Osteoblast (primary cell): ENCODE results near the gene LRIT3. TPM values are rescaled to one million over a fixed set of nuclear protein-coding genes. Genes with fewer than 3 reads are reported as not detected.

Experiments
- DNase-seq: peaks from one replicate; pipeline ENCODE4 v3.0.0; 2011; ENCODE audit warnings: low spot score, mixed read lengths; ENCODE audit not compliant: insufficient read length; ENCODE audit errors: missing footprints
- H2AFZ ChIP-seq: 2 replicates; pipeline ENCODE4 v1.6.0; 2011; ENCODE audit warnings: mild to moderate bottlenecking, low read length
- H3K27ac ChIP-seq: 2 replicates; pipeline ENCODE4 v1.5.1; 2011; ENCODE audit warnings: mild to moderate bottlenecking, low read depth, low read length, moderate library complexity
- H3K27me3 ChIP-seq: 2 replicates; pipeline ENCODE4 v1.6.0; 2012; ENCODE audit warnings: mild to moderate bottlenecking, control low read depth, inconsistent platforms, low read length, moderate library complexity; ENCODE audit not compliant: insufficient read depth
- H3K36me3 ChIP-seq: 2 replicates; pipeline ENCODE4 v1.5.1; 2011; ENCODE audit warnings: mild to moderate bottlenecking, low read length, control low read depth, moderate library complexity; ENCODE audit not compliant: insufficient read depth
- H3K4me1 ChIP-seq: 2 replicates; pipeline ENCODE4 v1.5.1; 2011; ENCODE audit warnings: mild to moderate bottlenecking, low read length, control low read depth, moderate library complexity; ENCODE audit not compliant: insufficient read depth
- H3K4me2 ChIP-seq: 2 replicates; pipeline ENCODE4 v1.6.0; 2011; ENCODE audit warnings: mild to moderate bottlenecking, low read length; ENCODE audit not compliant: insufficient read depth
- H3K4me3 ChIP-seq: fragments of 200-600 bp; sonication (generic); 3 replicates; pipeline ENCODE4 v1.5.1; 2012; ENCODE audit warnings: mild to moderate bottlenecking, low read length, inconsistent platforms; ENCODE audit not compliant: insufficient read depth
- H3K79me2 ChIP-seq: 2 replicates; pipeline ENCODE4 v1.6.0; 2012; ENCODE audit warnings: mild to moderate bottlenecking, low read length, control low read depth, inconsistent platforms; ENCODE audit not compliant: insufficient read depth
- H3K9me3 ChIP-seq: 2 replicates; pipeline ENCODE4 v1.5.1; 2011; ENCODE audit warnings: low read depth, low read length, control low read depth
- H4K20me1 ChIP-seq: 2 replicates; pipeline ENCODE4 v1.6.0; 2012; ENCODE audit warnings: mild to moderate bottlenecking, low read length, control low read depth; ENCODE audit not compliant: insufficient read depth
- total RNA-seq: library from RNA; depleted of rRNA; stranded (reverse); fragments of >200 nt; gene quantifications from 2 replicates; pipeline ENCODE4 v1.2.3, GENCODE V29; 2012
- TF ChIP-seq, protein P1 (sequence below): IDR thresholded peaks from 2 replicates; pipeline ENCODE4 v1.5.1; 2011; ENCODE audit warnings: mild to moderate bottlenecking, low read depth, low read length, moderate library complexity; ENCODE audit errors: extremely low read depth

The LRIT3 gene
- total RNA-seq, 1 donor = under 0.01 TPM

DNA sequence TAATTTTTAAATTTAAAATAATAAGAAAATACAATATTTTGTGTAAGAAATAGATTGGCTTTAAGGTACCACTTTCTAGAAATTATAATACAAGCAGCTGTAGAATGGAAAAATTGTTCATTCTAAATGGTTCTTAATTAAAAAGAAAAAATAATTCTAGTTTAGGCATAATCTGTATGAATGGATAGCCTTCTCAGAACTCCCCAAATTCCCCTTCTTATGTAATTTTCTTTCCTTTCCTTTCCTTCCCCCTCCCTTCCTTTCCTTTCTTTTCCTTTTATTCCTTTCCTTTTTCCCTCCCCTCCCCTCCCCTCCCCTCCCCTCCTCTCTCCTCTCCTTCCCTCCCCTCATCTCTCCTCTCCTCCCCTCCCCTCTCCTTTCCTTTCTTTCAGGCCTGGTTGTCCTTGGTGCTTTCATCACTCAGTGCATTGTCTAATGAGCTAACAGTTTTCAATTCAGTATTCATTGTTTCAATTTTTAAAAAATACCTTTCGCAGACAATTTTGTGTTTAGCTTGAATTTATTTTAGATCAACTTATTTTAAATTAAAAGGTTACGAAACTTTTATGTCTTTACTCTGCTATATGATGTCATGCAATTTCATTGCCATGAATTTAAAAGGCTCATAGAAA is 28.8 kb downstream of the LRIT3 start:
- no peaks in the 10 kb centered on the region for H4K20me1 ChIP-seq
- H3K9me3 ChIP-seq = no peaks in the 10 kb centered on the region
- no peak overlapping the region for H3K4me3 ChIP-seq
- H3K27me3 ChIP-seq = no peaks in the 10 kb centered on the region
- no peaks in the 10 kb centered on the region for H3K36me3 ChIP-seq
- DNase-seq = no peak
- no peak overlapping the region for H3K27ac ChIP-seq
- no peaks in the 10 kb centered on the region for H3K79me2 ChIP-seq
- TF ChIP-seq, protein P1, sequence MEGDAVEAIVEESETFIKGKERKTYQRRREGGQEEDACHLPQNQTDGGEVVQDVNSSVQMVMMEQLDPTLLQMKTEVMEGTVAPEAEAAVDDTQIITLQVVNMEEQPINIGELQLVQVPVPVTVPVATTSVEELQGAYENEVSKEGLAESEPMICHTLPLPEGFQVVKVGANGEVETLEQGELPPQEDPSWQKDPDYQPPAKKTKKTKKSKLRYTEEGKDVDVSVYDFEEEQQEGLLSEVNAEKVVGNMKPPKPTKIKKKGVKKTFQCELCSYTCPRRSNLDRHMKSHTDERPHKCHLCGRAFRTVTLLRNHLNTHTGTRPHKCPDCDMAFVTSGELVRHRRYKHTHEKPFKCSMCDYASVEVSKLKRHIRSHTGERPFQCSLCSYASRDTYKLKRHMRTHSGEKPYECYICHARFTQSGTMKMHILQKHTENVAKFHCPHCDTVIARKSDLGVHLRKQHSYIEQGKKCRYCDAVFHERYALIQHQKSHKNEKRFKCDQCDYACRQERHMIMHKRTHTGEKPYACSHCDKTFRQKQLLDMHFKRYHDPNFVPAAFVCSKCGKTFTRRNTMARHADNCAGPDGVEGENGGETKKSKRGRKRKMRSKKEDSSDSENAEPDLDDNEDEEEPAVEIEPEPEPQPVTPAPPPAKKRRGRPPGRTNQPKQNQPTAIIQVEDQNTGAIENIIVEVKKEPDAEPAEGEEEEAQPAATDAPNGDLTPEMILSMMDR = no peak
- H3K4me2 ChIP-seq = no peak overlapping the region
- H3K4me1 ChIP-seq = no peaks in the 10 kb centered on the region
- H2AFZ ChIP-seq = no peak overlapping the region

DNA sequence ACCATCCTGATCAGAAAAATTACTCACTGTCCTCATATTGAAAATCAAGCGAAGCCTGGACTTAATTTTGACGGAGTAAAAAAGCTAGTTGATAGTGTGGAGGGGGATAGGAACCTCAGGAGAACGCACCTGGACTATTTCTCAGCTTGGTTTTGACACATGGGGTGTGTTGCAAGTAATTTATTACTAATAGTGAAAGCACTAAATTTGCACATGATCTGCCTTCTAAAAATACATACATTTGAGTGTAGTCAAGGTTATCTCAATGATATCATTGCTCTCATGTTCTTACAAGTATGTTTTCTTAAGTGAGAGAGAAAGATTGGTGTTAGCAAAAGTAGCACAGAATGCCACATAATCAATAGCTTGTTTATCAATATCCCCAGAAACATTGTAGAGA is 29.5 kb downstream of the LRIT3 start:
- Histone ChIP-seq H3K27ac (no peak overlapping the region), H3K36me3 (no peaks in the 10 kb centered on the region), H3K9me3 (no peaks in the 10 kb centered on the region), H2AFZ (no peak overlapping the region), H3K4me1 (no peaks in the 10 kb centered on the region), H3K79me2 (no peaks in the 10 kb centered on the region), H3K27me3 (no peaks in the 10 kb centered on the region), H3K4me2 (no peak overlapping the region), H3K4me3 (no peak overlapping the region), H4K20me1 (no peaks in the 10 kb centered on the region)
- TF ChIP-seq, protein P1 = no peak
- DNase-seq = no peak

DNA sequence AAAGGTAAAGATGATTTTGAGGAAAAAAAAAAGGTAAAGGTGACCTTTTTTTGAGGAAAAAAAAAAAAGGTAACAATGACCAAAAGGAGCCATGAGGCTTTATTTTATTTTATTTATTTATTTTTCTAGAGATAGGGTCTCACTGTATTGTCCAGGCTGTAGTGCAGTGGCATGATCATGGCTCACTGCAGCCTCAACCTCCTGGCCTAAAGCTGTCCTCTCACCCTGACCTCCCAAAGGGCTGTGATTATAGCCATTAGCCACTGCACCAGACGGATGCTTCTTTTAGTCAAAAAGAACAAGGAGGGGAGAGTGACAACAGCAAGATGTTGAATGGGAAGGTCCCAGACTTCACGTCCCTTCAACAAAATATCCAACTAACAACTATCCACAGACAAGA is 30.4 kb downstream of the LRIT3 start:
- no peaks in the 10 kb centered on the region for H4K20me1 ChIP-seq
- no peak for DNase-seq
- no peak overlapping the region for H3K4me2 ChIP-seq
- H3K4me1 ChIP-seq = no peaks in the 10 kb centered on the region
- no peaks in the 10 kb centered on the region for H3K27me3 ChIP-seq
- H3K27ac ChIP-seq = no peak overlapping the region
- H3K9me3 ChIP-seq = no peaks in the 10 kb centered on the region
- TF ChIP-seq, protein P1 = no peak
- no peaks in the 10 kb centered on the region for H3K79me2 ChIP-seq
- H3K36me3 ChIP-seq = no peaks in the 10 kb centered on the region
- H2AFZ ChIP-seq = no peak overlapping the region
- H3K4me3 ChIP-seq = no peak overlapping the region

DNA sequence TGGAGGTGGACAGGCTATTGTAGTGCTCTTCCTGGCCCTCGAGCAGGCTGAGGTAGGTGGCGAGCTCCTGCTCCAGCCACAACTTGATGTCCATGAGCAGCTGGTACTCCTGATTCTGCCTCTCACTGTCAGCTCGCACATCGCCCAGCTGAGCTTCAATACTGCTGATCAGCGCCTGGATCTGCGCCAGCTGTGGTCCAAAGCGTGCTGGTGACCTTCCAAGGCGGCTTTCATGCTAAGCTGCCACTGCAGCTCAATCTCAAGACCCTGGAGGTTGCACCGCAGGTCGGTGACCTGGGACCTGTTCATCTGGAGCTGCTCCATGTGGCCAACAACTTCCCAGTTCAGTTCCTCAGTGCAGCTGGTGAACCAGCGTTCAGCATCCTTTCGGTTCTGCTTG is 31.2 kb downstream of the LRIT3 start:
- TF ChIP-seq, protein P1 = no peak
- Histone ChIP-seq H4K20me1 (no peaks in the 10 kb centered on the region), H3K27ac (no peak overlapping the region), H3K36me3 (no peaks in the 10 kb centered on the region), H3K4me2 (no peak overlapping the region), H3K79me2 (no peaks in the 10 kb centered on the region), H3K27me3 (no peaks in the 10 kb centered on the region), H3K4me3 (no peak overlapping the region), H3K4me1 (no peaks in the 10 kb centered on the region), H2AFZ (no peak overlapping the region), H3K9me3 (no peaks in the 10 kb centered on the region)
- DNase-seq = no peak
